Kidney (tissue), 14 donors: Measurements from ENCODE around the gene KCNK5. TPM values are rescaled to one million over a fixed set of nuclear protein-coding genes. Genes with fewer than 3 reads are reported as not detected.

ENCODE experiments used
- DNase-seq, 5 donors: peaks; one replicate each; pipeline ENCODE4 v3.0.0-alpha.2; 2013 to 2020
- FAIRE-seq: peaks from 2 replicates; lab custom pipeline; 2012; peaks lifted over from hg19 to GRCh38; lab: Jason Lieb, UNC
- H3K27ac ChIP-seq, 2 donors: one replicate each; pipeline ENCODE4 v1.7.0; 2013; ENCODE audit warnings: low read depth in 2 of 2, low read length in 2 of 2, inconsistent platforms in 1 of 2
- H3K27me3 ChIP-seq: one replicate; pipeline ENCODE4 v1.7.1; 2013; ENCODE audit warnings: low read length, inconsistent platforms; ENCODE audit not compliant: control insufficient read depth, insufficient read depth
- H3K36me3 ChIP-seq, 3 donors: one replicate each; pipeline versions ENCODE4 v1.7.0 to v1.7.1; 2013; ENCODE audit warnings: low read length in 3 of 3, control low read depth in 1 of 3, inconsistent platforms in 1 of 3; ENCODE audit not compliant: insufficient read depth in 3 of 3, control insufficient read depth in 2 of 3
- H3K4me1 ChIP-seq, 3 donors: one replicate each; pipeline versions ENCODE4 v1.7.0 to v1.7.1; 2013; ENCODE audit warnings: low read length in 3 of 3, inconsistent platforms in 1 of 3, low read depth in 1 of 3; ENCODE audit not compliant: control insufficient read depth in 2 of 3, insufficient read depth in 2 of 3
- H3K4me3 ChIP-seq, 3 donors: one replicate each; pipeline versions ENCODE4 v1.7.0 to v1.8.1; 2013; ENCODE audit warnings: low read length in 3 of 3, control low read depth in 1 of 3, inconsistent platforms in 1 of 3
- H3K9ac ChIP-seq, 3 donors: one replicate each; pipeline versions ENCODE4 v1.7.0 to v1.7.1; 2013; ENCODE audit warnings: low read length in 3 of 3, control low read depth in 1 of 3, inconsistent platforms in 1 of 3
- H3K9me3 ChIP-seq, 3 donors: one replicate each; pipeline versions ENCODE4 v1.7.0 to v1.7.1; 2013; ENCODE audit warnings: low read length in 3 of 3, control low read depth in 1 of 3, inconsistent platforms in 1 of 3; ENCODE audit not compliant: control insufficient read depth in 2 of 3, insufficient read depth in 1 of 3
- CTCF ChIP-seq: IDR thresholded peaks from 3 replicates; pipeline ENCODE4 v1.5.1; 2012; ENCODE audit warnings: mild to moderate bottlenecking, moderate library complexity, borderline replicate concordance; ENCODE audit not compliant: insufficient read depth; ENCODE audit errors: extremely low read depth
- intact Hi-C: fragments of 100-400 bp; cut with DNase I; formaldehyde crosslinking; loops from one replicate; pipeline ENCODE4 v1.11.1; 2022
- polyA plus RNA-seq: library from polyadenylated mRNA; stranded (reverse); fragments of 350-450 nt; fragmentation: Illumina TruSeq; extraction: RNeasy Lipid Tissue Mini Kit (QIAGEN cat#74804); gene quantifications from one replicate; pipeline ENCODE4 v1.2.3, GENCODE V29; 2014; ENCODE audit warnings: low read depth, low replicate concordance; ENCODE audit not compliant: insufficient read depth
- total RNA-seq: library from RNA; stranded (reverse); fragmentation: NEBNext Ultra II Directional; extraction: Animal tissue kit (Norgen Biotek cat#: 25700); gene quantifications from one replicate; pipeline ENCODE4 v1.2.1, GENCODE V29; 2021
- donor health status: control.
- donor health status: control.
- donor health status: control.
- donor health status: control.
- donor health status: control.
- donor health status: DM: yes; HTN: yes; CAD: no.
- donor health status: Normal renal cell carcinoma (clear cell type).

KCNK5 gene
- total and polyA plus RNA-seq, 2 donors from 2014 or later, result 48.4 to 77.0 TPM

- H3K4me3 ChIP-seq, result no peak overlapping the region
- no peaks in the 10 kb centered on the region for H3K9me3 ChIP-seq
- no peak for FAIRE-seq
- H3K27ac ChIP-seq, result peak overlapping the region; percentile 51 to 64
- H3K9ac ChIP-seq, result no peak overlapping the region
- DNase-seq, result no peak
- no peak for TF ChIP-seq CTCF
- peaks cover 0 to 64% (median 53%) of the 10 kb centered on the region in 3 donors for H3K4me1 ChIP-seq
- H3K36me3 ChIP-seq, result peaks cover 0 to 24% (median 11%) of the 10 kb centered on the region in 3 donors
- H3K27me3 ChIP-seq, result no peaks in the 10 kb centered on the region
- intact Hi-C loops, result no loop called here
These were observed 14.2 kb downstream of the KCNK5 start for GRCh38 chr6:39214846-39215639.

- TF ChIP-seq CTCF, result no peak
These were observed 15.0 kb downstream of the KCNK5 start for GRCh38 chr6:39214120-39214813.

DNA sequence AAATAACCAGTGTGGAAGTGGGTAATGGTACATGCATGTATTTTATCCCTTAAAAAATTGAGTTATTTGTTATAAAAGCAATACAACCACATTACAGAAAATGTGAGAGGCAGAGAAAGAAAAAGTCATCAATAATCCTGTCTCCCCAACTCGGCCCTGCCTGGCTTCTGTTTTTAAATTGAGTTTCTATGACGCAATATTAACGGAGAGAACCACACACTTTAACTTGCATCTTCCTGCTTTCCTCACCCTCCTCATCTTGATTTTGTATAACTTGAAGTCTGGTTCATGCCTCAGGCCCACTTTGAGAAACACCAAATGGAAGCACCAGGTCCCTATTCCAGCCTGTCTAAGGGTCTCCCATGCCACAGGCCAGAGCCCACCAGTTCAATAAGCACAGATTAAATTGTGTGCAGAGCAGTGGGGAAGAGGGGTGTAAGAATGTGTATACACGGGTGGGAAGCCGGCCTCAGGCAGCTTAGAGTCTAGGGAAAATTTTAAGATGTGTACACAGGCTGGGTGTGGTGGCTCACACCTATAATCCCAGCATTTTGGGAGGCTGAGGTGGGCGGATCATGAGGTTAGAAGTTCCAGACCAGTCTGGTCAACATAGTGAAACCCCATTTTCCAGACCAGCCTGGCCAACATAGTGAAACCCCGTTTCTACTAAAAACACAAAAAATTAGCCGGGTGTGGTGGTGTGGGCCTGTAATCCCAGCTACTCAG lies 15.9 kb downstream of the KCNK5 start:
- Histone ChIP-seq H3K36me3 (peaks cover 0 to 28% (median 8%) of the 10 kb centered on the region in 3 donors), H3K9ac (peak overlapping the region in 1 of 3 donors; percentile 4), H3K27me3 (no peaks in the 10 kb centered on the region), H3K4me3 (no peak overlapping the region), H3K27ac (peak overlapping the region; percentile 43 to 79), H3K4me1 (peaks cover 5 to 70% (median 59%) of the 10 kb centered on the region in 3 donors), H3K9me3 (no peaks in the 10 kb centered on the region)
- intact Hi-C loops, result no loop called here
- TF ChIP-seq CTCF, result no peak
- FAIRE-seq, result no peak
- no peak for DNase-seq

More at GRCh38 chr6:39214120-39214813, 15.0 kb downstream of the KCNK5 start:
- FAIRE-seq (no peak), DNase-seq (peak in 3 of 5 donors; percentile 55 to 84 (median 83))
- H3K4me3 ChIP-seq, result no peak overlapping the region
- intact Hi-C loops, result no loop called here
- H3K36me3 ChIP-seq, result peaks cover 0 to 28% (median 11%) of the 10 kb centered on the region in 3 donors
- H3K9me3 ChIP-seq, result no peaks in the 10 kb centered on the region
- H3K27me3 ChIP-seq, result no peaks in the 10 kb centered on the region
- H3K4me1 ChIP-seq, result peaks cover 5 to 70% (median 59%) of the 10 kb centered on the region in 3 donors
- H3K9ac ChIP-seq, result peak overlapping the region in 1 of 3 donors; percentile 43
- H3K27ac ChIP-seq, result peak overlapping the region; percentile 64 to 79
